ENCODE data around the gene DBN1. TPM values are rescaled to one million over a fixed set of nuclear protein-coding genes. Genes with fewer than 3 reads are reported as not detected.
A peak's percentile ranks its signal among the peaks of the same experiment; 100 is the strongest.

DBN1 gene
- total RNA-seq (258 and 295 TPM in 2 replicates), polyA plus RNA-seq (147 and 185 TPM in 2 replicates)

DNA sequence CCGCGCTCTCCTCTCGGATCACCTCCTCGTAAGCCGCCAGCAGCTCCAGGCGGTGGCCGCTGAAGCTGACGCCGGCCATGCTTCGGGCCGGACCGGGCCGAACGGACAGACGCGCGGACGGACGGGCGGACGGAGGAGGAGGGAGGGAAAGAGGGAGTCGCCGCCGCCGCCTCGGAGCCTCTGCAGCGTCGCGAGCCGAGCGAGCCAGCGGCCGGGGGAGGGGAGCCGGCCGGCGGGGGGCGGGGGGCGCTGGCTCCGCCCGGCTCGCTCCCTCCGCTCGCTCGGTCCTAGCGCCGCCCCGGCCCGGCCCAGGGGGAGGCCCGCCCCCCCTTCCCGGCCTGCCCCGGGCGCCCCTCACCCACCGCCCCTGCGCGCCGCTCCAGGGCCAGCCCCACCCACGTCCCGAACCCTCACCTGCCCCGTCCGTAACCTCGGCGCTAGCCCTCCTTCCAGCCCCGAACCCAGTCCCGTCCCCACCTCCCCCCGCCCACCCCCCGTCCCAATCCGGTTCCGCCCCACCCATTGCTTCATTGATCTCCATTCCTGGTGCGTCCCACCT is at the start of gene DBN1:
DBN1 (minus strand) TSS at position 192 of the 559 bp plus-strand sequence; CDS start at position 79, 113 bp downstream.
- peak within 1 kb of the TSS; percentile 100 for H3K4me3 ChIP-seq
- TF ChIP-seq, protein P1, sequence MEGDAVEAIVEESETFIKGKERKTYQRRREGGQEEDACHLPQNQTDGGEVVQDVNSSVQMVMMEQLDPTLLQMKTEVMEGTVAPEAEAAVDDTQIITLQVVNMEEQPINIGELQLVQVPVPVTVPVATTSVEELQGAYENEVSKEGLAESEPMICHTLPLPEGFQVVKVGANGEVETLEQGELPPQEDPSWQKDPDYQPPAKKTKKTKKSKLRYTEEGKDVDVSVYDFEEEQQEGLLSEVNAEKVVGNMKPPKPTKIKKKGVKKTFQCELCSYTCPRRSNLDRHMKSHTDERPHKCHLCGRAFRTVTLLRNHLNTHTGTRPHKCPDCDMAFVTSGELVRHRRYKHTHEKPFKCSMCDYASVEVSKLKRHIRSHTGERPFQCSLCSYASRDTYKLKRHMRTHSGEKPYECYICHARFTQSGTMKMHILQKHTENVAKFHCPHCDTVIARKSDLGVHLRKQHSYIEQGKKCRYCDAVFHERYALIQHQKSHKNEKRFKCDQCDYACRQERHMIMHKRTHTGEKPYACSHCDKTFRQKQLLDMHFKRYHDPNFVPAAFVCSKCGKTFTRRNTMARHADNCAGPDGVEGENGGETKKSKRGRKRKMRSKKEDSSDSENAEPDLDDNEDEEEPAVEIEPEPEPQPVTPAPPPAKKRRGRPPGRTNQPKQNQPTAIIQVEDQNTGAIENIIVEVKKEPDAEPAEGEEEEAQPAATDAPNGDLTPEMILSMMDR (IDR thresholded peaks at IDR 0.05; ENCODE audit: low read depth, low read length) = no peak
- H3K9me3 ChIP-seq (ENCODE audit: low read depth) = no peaks in the 10 kb centered on the region
- H3K27ac ChIP-seq = peak within 1 kb of the TSS; percentile 98
- peaks cover 9% of the 10 kb centered on the region for H3K4me1 ChIP-seq (ENCODE audit: low read depth)
- peak; percentile 72 to 86 for DNase-seq (ENCODE audit: low read depth in 1 of 2, low spot score in 1 of 2)
- peaks cover 3% of the 10 kb centered on the region for H3K36me3 ChIP-seq
- H3K27me3 ChIP-seq = no peaks in the 10 kb centered on the region

DNA sequence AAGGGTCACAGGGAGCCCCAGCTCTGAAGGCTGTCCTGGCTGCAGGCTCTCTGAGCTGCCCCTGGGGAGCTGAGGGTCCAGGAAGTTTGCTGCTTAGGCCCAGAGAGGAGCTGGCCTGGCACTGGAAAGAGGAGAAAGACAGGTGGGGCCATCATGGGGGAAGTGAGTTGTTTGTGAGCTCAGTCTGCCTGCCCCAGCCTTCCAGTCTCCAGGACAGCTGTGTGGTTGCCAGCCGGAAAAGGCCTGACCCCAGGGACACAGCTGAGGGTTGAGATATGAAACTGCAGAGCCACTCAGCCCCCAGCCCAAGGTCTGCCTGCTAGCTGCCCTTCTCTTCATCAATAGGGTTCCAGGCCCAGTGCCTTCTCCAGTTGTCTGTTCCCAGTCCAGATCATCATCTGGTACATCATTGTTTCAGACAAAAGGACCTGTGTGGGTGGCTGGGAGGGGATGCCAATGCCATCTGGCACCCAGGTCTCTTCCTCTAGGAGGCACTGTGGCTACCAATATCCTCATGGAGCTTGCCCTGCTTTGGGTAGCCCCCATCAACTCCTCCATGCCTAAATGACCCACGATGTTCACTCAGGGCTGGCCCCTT is 47.6 kb upstream of the DBN1 start:
- Histone ChIP-seq H3K27ac (no peak overlapping the region), H3K36me3 (peaks cover 35% of the 10 kb centered on the region), H3K9me3 (ENCODE audit: low read depth) (no peaks in the 10 kb centered on the region), H3K4me1 (ENCODE audit: low read depth) (no peaks in the 10 kb centered on the region), H3K4me3 (no peak overlapping the region), H3K27me3 (no peaks in the 10 kb centered on the region)
- TF ChIP-seq, protein P1 (IDR thresholded peaks at IDR 0.05; ENCODE audit: low read depth, low read length) = peak; percentile 13
- DNase-seq (ENCODE audit: low read depth in 1 of 2, low spot score in 1 of 2) = no peak

DNA sequence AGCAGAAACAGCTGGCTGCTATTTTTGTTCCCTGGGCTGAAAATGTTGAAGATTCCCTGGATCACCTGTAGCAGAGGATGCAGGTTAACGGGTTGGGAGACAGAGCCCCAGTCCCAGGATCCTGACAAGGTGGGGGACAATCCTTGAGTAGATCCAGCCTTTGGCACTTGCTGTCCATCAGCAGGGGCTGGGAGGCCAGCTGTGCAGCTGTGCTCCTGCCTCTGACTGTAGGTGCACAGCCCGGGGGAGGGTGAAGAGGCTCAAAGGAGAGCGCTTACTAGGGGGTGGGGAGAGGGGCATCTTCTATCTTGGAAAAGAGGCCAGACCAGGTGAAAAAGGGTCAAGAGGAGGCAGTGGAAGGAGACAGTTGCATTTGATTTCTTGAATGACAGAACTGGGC is 46.8 kb upstream of the DBN1 start:
- Histone ChIP-seq H3K36me3 (peaks cover 39% of the 10 kb centered on the region), H3K27ac (no peak overlapping the region), H3K27me3 (no peaks in the 10 kb centered on the region), H3K9me3 (ENCODE audit: low read depth) (no peaks in the 10 kb centered on the region), H3K4me3 (no peak overlapping the region), H3K4me1 (ENCODE audit: low read depth) (no peaks in the 10 kb centered on the region)
- TF ChIP-seq, protein P1 (IDR thresholded peaks at IDR 0.05; ENCODE audit: low read depth, low read length) = no peak
- no peak for DNase-seq (ENCODE audit: low read depth in 1 of 2, low spot score in 1 of 2)

DNA sequence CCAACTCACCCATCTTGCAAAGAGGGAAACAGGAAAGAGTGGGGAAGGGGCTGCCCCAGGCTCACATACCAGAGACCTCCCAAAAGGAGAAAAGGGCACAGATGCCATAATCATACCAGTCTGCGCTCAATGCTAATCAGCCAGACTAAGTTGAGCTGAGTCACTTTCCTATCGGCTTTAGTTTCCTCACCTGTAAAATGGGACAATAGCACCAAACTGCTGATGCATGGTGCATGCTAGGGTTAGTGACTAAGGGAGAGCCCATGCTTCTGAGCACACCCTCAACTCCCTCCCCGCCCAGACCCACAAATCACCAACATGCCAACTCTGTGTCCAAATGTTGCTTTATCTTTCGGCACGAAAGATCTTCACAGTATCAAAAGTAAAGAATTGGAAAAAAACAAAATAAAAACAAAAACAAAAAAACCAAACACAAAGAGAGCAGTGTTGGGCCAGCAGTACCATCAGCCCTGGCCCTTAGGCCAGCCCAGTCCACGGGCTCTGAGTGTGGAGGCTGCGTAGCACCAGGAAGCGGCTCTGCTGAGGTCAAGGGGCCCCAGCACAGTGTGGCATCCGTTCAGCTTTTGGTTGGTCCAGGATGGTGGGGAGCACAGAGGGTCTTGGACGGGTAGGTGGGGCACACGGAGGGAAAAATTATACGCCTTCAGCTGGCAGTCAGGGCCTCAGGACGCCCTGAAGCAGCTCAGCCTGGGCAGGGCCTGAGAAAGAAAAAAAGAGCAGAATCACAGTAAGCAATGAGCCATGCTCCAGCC is 46.2 kb upstream of the DBN1 start:
- Histone ChIP-seq H3K4me1 (ENCODE audit: low read depth) (no peaks in the 10 kb centered on the region), H3K27me3 (no peaks in the 10 kb centered on the region), H3K9me3 (ENCODE audit: low read depth) (no peaks in the 10 kb centered on the region), H3K27ac (peak overlapping the region; percentile 5), H3K4me3 (no peak overlapping the region), H3K36me3 (peaks cover 37% of the 10 kb centered on the region)
- DNase-seq (ENCODE audit: low read depth in 1 of 2, low spot score in 1 of 2) = no peak
- TF ChIP-seq, protein P1 (IDR thresholded peaks at IDR 0.05; ENCODE audit: low read depth, low read length) = no peak

DNA sequence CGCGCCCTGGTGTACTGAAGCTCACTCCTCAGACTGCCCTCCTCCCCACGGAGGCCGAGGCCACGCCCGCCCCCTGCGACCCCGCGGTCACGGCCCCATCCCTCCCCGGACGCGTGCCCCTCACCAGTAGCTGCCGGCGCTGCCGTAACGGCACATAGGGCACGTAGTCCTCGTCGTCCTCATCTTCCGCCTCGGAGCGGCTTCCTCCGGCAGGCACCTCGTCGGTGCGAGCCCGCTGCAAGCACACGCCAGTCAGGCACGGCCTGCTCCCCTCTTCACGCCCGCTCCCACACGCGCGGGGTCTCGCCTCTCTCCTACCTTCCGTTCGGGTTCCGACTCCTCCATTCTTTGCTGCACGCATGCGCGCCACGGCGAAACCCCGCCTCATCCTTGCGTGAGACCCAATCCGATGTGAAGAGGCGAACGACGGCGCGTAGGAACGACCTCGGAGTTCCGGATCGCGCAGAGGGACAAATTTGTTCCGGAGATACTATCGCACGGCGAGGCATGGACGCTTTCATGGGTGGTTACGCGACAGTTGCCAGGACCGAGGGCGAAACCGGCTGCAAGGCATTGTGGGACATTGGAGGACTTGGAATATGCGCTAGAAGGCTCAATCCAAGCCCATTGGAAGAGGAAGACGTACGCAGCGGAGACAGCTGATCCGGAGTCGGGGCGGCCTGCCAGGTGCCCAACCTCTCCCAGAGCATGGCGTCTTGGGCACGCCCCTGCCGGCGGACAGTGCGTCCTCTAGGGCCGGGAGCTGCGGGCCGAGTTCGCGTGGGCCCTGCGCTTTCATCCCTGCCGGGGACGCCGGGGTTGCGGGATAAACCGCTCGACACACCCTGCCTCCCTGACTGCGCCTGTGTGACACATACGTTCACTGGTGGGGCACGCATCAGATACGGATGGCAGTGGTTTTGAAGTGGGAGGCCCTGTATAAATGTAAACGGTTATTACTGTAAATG is 43.5 kb upstream of the DBN1 start, which contains the start of gene DDX41:
DDX41 (minus strand) TSS at position 361 of the 968 bp plus-strand sequence; CDS start at position 345, 16 bp downstream.
- TF ChIP-seq, protein P1 (IDR thresholded peaks at IDR 0.05; ENCODE audit: low read depth, low read length) = no peak
- peak; percentile 99 for DNase-seq (ENCODE audit: low read depth in 1 of 2, low spot score in 1 of 2)
- no peaks in the 10 kb centered on the region for H3K9me3 ChIP-seq (ENCODE audit: low read depth)
- peak within 1 kb of the TSS; percentile 70 for H3K4me3 ChIP-seq
- H3K27me3 ChIP-seq = no peaks in the 10 kb centered on the region
- peaks cover 41% of the 10 kb centered on the region for H3K36me3 ChIP-seq
- peak within 1 kb of the TSS; percentile 75 for H3K27ac ChIP-seq
- H3K4me1 ChIP-seq (ENCODE audit: low read depth) = no peaks in the 10 kb centered on the region
